Calu3 (cell line): ENCODE data around the gene DTL. TPM values are rescaled to one million over a fixed set of nuclear protein-coding genes. Genes with fewer than 3 reads are reported as not detected.

Source experiments
- BruUV-seq: library from RNA; stranded (reverse); fragments of 400-500 nt; replicated peaks from 2 replicates; lab custom pipeline; 2021; lab: Mats Ljungman, UMichigan
- CTCF ChIA-PET: fragments of 300-600 bp; sonication (Branson Sonifier 250); formaldehyde crosslinking; loops from one replicate; lab custom pipeline; 2022; ENCODE audit warnings: antibody characterized with exemption; lab: Charles Lee
- DNase-seq: peaks from one replicate; pipeline ENCODE4 v3.0.0; 2022
- H3K27ac Mint-ChIP-seq: one replicate; pipeline ENCODE4 v1.8.0; 2022; ENCODE audit warnings: mixed read lengths; ENCODE audit not compliant: unreplicated experiment
- H3K27me3 Mint-ChIP-seq: one replicate; pipeline ENCODE4 v1.8.0; 2022; ENCODE audit warnings: mixed read lengths; ENCODE audit not compliant: unreplicated experiment
- H3K36me3 Mint-ChIP-seq: one replicate; pipeline ENCODE4 v1.8.0; 2022; ENCODE audit warnings: mild to moderate bottlenecking, moderate library complexity, mixed read lengths; ENCODE audit not compliant: insufficient read depth, unreplicated experiment
- H3K4me1 Mint-ChIP-seq: one replicate; pipeline ENCODE4 v1.8.0; 2022; ENCODE audit warnings: mild to moderate bottlenecking, low read depth, mixed read lengths; ENCODE audit not compliant: unreplicated experiment
- H3K4me3 Mint-ChIP-seq: one replicate; pipeline ENCODE4 v1.8.0; 2022; ENCODE audit warnings: mild to moderate bottlenecking, low read depth, moderate library complexity, mixed read lengths; ENCODE audit not compliant: unreplicated experiment
- H3K9me3 Mint-ChIP-seq: one replicate; pipeline ENCODE4 v1.8.0; 2022; ENCODE audit warnings: low read depth, mixed read lengths; ENCODE audit not compliant: unreplicated experiment
- CTCF ChIP-seq: fragments of 200-600 bp; IDR thresholded peaks from one replicate; pipeline ENCODE4 v1.8.0; 2022; ENCODE audit warnings: antibody characterized with exemption; ENCODE audit not compliant: unreplicated experiment
- intact Hi-C: fragments of 100-400 bp; cut with micrococcal nuclease; formaldehyde crosslinking; loops from one replicate; pipeline ENCODE4 v1.10.0; 2022; ENCODE audit not compliant: unreplicated experiment
- total RNA-seq: library from RNA; stranded (reverse); gene quantifications from 2 replicates; pipeline ENCODE4 v1.2.3, GENCODE V29; 2022

The DTL gene
- total RNA-seq, 1 experiment from 2014 or later, result 44.0 TPM

- no peak for TF ChIP-seq CTCF
- DNase-seq, result no peak
- no TSS peak for BruUV-seq
- intact Hi-C loops, result no loop called here
- CTCF ChIA-PET, result no interaction called here
- Mint-ChIP-seq H3K36me3 (no peaks in the 10 kb centered on the region), H3K9me3 (no peaks in the 10 kb centered on the region), H3K4me3 (no peak overlapping the region), H3K27ac (no peak overlapping the region), H3K27me3 (no peaks in the 10 kb centered on the region), H3K4me1 (peaks cover 10% of the 10 kb centered on the region)
Measured at GRCh38 chr1:212119397-212119837, 83.9 kb downstream of the DTL start.

GRCh38 chr1:212119863-212120262 lies 84.3 kb downstream of the DTL start:
- H3K27ac Mint-ChIP-seq, result no peak overlapping the region
- BruUV-seq, result no TSS peak
- CTCF ChIA-PET, result no interaction called here

GRCh38 chr1:212121779-212122178 lies 86.2 kb downstream of the DTL start:
- H3K27ac Mint-ChIP-seq, result no peak overlapping the region

More at GRCh38 chr1:212119863-212120262, 84.3 kb downstream of the DTL start:
- H3K4me1 Mint-ChIP-seq, result peaks cover 10% of the 10 kb centered on the region
- no peaks in the 10 kb centered on the region for H3K27me3 Mint-ChIP-seq
- DNase-seq, result no peak
- H3K4me3 Mint-ChIP-seq, result no peak overlapping the region
- TF ChIP-seq CTCF, result no peak
- no peaks in the 10 kb centered on the region for H3K9me3 Mint-ChIP-seq
- intact Hi-C loops, result no loop called here
- H3K36me3 Mint-ChIP-seq, result no peaks in the 10 kb centered on the region

GRCh38 chr1:212124690-212125582 lies 89.4 kb downstream of the DTL start:
- TF ChIP-seq CTCF, result no peak
- no peaks in the 10 kb centered on the region for H3K9me3 Mint-ChIP-seq
- no peak overlapping the region for H3K27ac Mint-ChIP-seq

More at GRCh38 chr1:212121779-212122178, 86.2 kb downstream of the DTL start:
- CTCF ChIA-PET, result no interaction called here
- no peak for TF ChIP-seq CTCF
- intact Hi-C loops, result no loop called here
- Mint-ChIP-seq H3K36me3 (no peaks in the 10 kb centered on the region), H3K4me1 (peaks cover 10% of the 10 kb centered on the region), H3K9me3 (no peaks in the 10 kb centered on the region), H3K27me3 (no peaks in the 10 kb centered on the region), H3K4me3 (no peak overlapping the region)
- DNase-seq, result no peak
- BruUV-seq, result no TSS peak

More at GRCh38 chr1:212124690-212125582, 89.4 kb downstream of the DTL start:
- H3K36me3 Mint-ChIP-seq, result no peaks in the 10 kb centered on the region
- DNase-seq, result no peak
- CTCF ChIA-PET, result interaction anchor here (1.6 kb wide), 1 partner anchor 160 kb away, joined by 3 read pairs; no protein-coding TSS in a partner anchor
- no peaks in the 10 kb centered on the region for H3K27me3 Mint-ChIP-seq
- intact Hi-C loops, result no loop called here
- H3K4me3 Mint-ChIP-seq, result no peak overlapping the region
- no TSS peak for BruUV-seq
- H3K4me1 Mint-ChIP-seq, result no peaks in the 10 kb centered on the region
